WI38 (cell line): ENCODE data around the gene PARP1.

Experiments used
- H3K4me3 ChIP-seq: 2 replicates; pipeline ENCODE4 v1.5.1; 2011; ENCODE audit warnings: low read depth, mild to moderate bottlenecking, control low read depth, low read length
- CTCF ChIP-seq: IDR thresholded peaks from 2 replicates; pipeline ENCODE4 v1.5.1; 2012; ENCODE audit warnings: low read depth, mild to moderate bottlenecking, control low read depth, low read length

PARP1 gene

GRCh38 chr1:226357416-226357815, 50.5 kb downstream of the PARP1 start:
- H3K4me3 ChIP-seq = no peak overlapping the region
- no peak for TF ChIP-seq CTCF

- TF ChIP-seq CTCF = no peak
- no peak overlapping the region for H3K4me3 ChIP-seq
Observed at GRCh38 chr1:226355669-226356551, 52.0 kb downstream of the PARP1 start.

- TF ChIP-seq CTCF = no peak
- H3K4me3 ChIP-seq = no peak overlapping the region
Observed at GRCh38 chr1:226355016-226355415, 52.9 kb downstream of the PARP1 start.

GRCh38 chr1:226353698-226354525, 54.0 kb downstream of the PARP1 start:
- H3K4me3 ChIP-seq = no peak overlapping the region
- TF ChIP-seq CTCF = no peak

- no peak for TF ChIP-seq CTCF
- H3K4me3 ChIP-seq = no peak overlapping the region
Observed at GRCh38 chr1:226351709-226352108, 56.2 kb downstream of the PARP1 start.

- TF ChIP-seq CTCF = no peak
- H3K4me3 ChIP-seq = no peak overlapping the region
Observed at GRCh38 chr1:226350519-226350865, 57.4 kb downstream of the PARP1 start.
